Upper lobe of left lung (tissue), 6 donors: ENCODE results near the gene MYLIP. TPM values are rescaled to one million over a fixed set of nuclear protein-coding genes. Genes with fewer than 3 reads are reported as not detected.

ENCODE experiments used
- ATAC-seq, 2 donors: fragments of 200-7000 bp; cut with Tn5 transposase; one replicate each; pipeline ENCODE4 v1.9.1; 2022; ENCODE audit warnings: mild to moderate bottlenecking in 2 of 2, moderate library complexity in 2 of 2; ENCODE audit not compliant: low FRiP score in 2 of 2
- DNase-seq, 2 donors: peaks; one replicate each; pipeline ENCODE4 v3.0.0-alpha.2; 2019 to 2020
- H3K27ac ChIP-seq, 4 donors: fragments of 200-600 bp; sonication (generic); one replicate each; pipeline ENCODE4 v1.5.1; 2016 to 2019
- H3K27me3 ChIP-seq, 4 donors: fragments of 200-600 bp; sonication (generic); one replicate each; pipeline ENCODE4 v1.5.1; 2017 to 2019
- H3K36me3 ChIP-seq, 4 donors: fragments of 200-600 bp; sonication (generic); one replicate each; pipeline ENCODE4 v1.5.1; 2016 to 2019
- H3K4me1 ChIP-seq, 4 donors: fragments of 200-600 bp; sonication (generic); one replicate each; pipeline ENCODE4 v1.5.1; 2018 to 2019
- H3K4me3 ChIP-seq, 4 donors: fragments of 200-600 bp; sonication (generic); one replicate each; pipeline ENCODE4 v1.5.1; 2017 to 2019; ENCODE audit warnings: mild to moderate bottlenecking in 2 of 4, moderate library complexity in 1 of 4
- H3K9me3 ChIP-seq, 4 donors: fragments of 200-600 bp; sonication (generic); one replicate each; pipeline ENCODE4 v1.5.1; 2018 to 2019
- CTCF ChIP-seq, 6 experiments: fragments of 450-650 bp in 4 of 6; fragments of 200-600 bp in 2 of 6; sonication (generic) in 2 of 6; IDR thresholded peaks; one replicate each; pipeline ENCODE4 v1.5.1; 2016 to 2019; ENCODE audit warnings: antibody characterized with exemption in 6 of 6
- EP300 ChIP-seq, 4 donors: sonication (generic); formaldehyde crosslinking; IDR thresholded peaks; one replicate each; pipeline ENCODE4 v1.5.1; 2017; ENCODE audit warnings: antibody characterized with exemption in 4 of 4, control low read depth in 2 of 4
- POLR2A ChIP-seq, 4 donors: fragments of 450-650 bp; IDR thresholded peaks; one replicate each; pipeline ENCODE4 v1.5.1; 2016 to 2017; ENCODE audit warnings: antibody characterized with exemption in 4 of 4, mild to moderate bottlenecking in 2 of 4
- POLR2AphosphoS5 ChIP-seq, 2 donors: sonication (generic); formaldehyde crosslinking; IDR thresholded peaks; one replicate each; pipeline ENCODE4 v1.5.1; 2017; ENCODE audit warnings: antibody characterized with exemption in 2 of 2
- WGBS, 2 donors: methylation state at CpG; one replicate each; pipeline ENCODE4 v1.1.5; 2017 to 2018; 5-methylcytosine and 5-hydroxymethylcytosine counted together
- total RNA-seq, 6 donors: library from RNA; depleted of rRNA in 4 of 6; stranded (reverse); fragments of >200 nt in 4 of 6; gene quantifications; one replicate each; pipeline versions ENCODE4 v1.1.0 to v1.2.1, GENCODE V29; 2016 to 2021
- donor health status: DM: no; HTN: no; CAD: no; lungs with moderate emphysema.
- donor health status: DM: no; HTN: yes; CAD: no; lungs with severe emphysema.

The MYLIP gene
- total RNA-seq, 6 donors from 2014 or later: 29.9 to 95.3 (median 43.9) TPM

GRCh38 chr6:16124198-16125180 lies 4.4 kb upstream of the MYLIP start:
- Histone ChIP-seq H3K4me3 (no peak overlapping the region), H3K27me3 (no peaks in the 10 kb centered on the region), H3K4me1 (peaks cover 0 to 6% (median 0%) of the 10 kb centered on the region in 4 donors), H3K27ac (no peak overlapping the region), H3K9me3 (no peaks in the 10 kb centered on the region), H3K36me3 (no peaks in the 10 kb centered on the region)
- ATAC-seq (no peak), DNase-seq (no peak)
- TF ChIP-seq POLR2A (IDR thresholded peaks at IDR 0.05) (no peak), EP300 (IDR thresholded peaks at IDR 0.05) (no peak), POLR2AphosphoS5 (IDR thresholded peaks at IDR 0.05) (no peak), CTCF (IDR thresholded peaks at IDR 0.05) (no peak)
- WGBS, 2 donors: 62 to 64% methylated on average over 6 of the region's 6 CpGs

DNA sequence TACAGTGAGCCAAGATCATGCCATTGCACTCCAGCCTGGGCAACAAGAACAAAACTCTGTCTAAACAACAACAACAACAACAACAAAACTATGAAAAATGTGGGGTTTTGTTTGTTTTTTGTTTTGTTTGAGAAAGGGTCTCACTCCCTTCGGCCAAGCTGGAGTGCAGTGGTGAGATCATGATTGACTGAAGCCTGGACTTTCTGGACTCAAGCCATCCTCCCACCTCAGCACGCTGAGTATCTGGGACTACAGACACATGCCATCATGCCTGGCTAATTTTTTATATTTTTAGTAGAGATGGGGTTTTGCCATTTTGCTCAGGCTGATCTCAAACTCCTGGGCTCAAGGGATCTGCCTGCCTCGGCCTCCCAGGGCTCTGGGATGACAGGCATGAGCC lies 2.8 kb upstream of the MYLIP start:
- WGBS, 2 donors: 92 to 97% methylated on average over 3 of the region's 3 CpGs
- no peak for ATAC-seq

GRCh38 chr6:16126861-16127260 lies 2.0 kb upstream of the MYLIP start:
- Histone ChIP-seq H3K9me3 (no peaks in the 10 kb centered on the region), H3K27me3 (no peaks in the 10 kb centered on the region), H3K4me1 (peaks cover 4 to 15% (median 8%) of the 10 kb centered on the region in 4 donors), H3K36me3 (no peaks in the 10 kb centered on the region), H3K27ac (no peak overlapping the region), H3K4me3 (no peak overlapping the region)
- no peak for ATAC-seq
- DNase-seq: no peak
- no peak for TF ChIP-seq POLR2A (IDR thresholded peaks at IDR 0.05)
- TF ChIP-seq CTCF (IDR thresholded peaks at IDR 0.05): no peak
- TF ChIP-seq POLR2AphosphoS5 (IDR thresholded peaks at IDR 0.05): no peak
- TF ChIP-seq EP300 (IDR thresholded peaks at IDR 0.05): no peak
- 86 to 94% methylated on average over 5 of the region's 5 CpGs for WGBS, 2 donors

More for the DNA sequence above, 2.8 kb upstream of the MYLIP start:
- no peak for TF ChIP-seq CTCF (IDR thresholded peaks at IDR 0.05)
- TF ChIP-seq EP300 (IDR thresholded peaks at IDR 0.05): no peak
- TF ChIP-seq POLR2AphosphoS5 (IDR thresholded peaks at IDR 0.05): no peak
- no peak for TF ChIP-seq POLR2A (IDR thresholded peaks at IDR 0.05)
- Histone ChIP-seq H3K27ac (no peak overlapping the region), H3K27me3 (no peaks in the 10 kb centered on the region), H3K4me3 (no peak overlapping the region), H3K9me3 (no peaks in the 10 kb centered on the region), H3K4me1 (peaks cover 0 to 7% (median under 1%) of the 10 kb centered on the region in 4 donors), H3K36me3 (no peaks in the 10 kb centered on the region)
- DNase-seq: no peak

DNA sequence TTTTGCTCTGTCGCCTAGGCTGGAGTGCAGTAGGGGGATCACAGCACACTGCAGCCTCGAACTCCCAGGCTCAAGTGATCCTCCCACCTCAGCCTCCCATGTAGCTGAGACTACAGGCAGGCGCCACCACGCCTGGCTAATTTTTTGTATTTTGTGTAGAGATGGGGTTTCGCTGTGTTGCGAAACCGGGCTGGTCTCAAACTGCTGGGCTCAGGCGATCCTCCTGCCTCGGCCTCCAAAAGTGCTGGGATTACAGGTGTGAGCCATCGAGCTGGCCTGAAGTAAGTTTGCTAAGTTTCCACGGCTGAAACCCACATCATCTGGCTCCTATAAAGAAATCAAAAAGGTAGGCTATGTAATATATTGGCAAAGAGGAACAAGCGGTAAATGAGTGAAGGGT lies 1.4 kb upstream of the MYLIP start:
- DNase-seq (no peak), ATAC-seq (no peak)
- Histone ChIP-seq H3K4me3 (no peak overlapping the region), H3K27me3 (no peaks in the 10 kb centered on the region), H3K9me3 (no peaks in the 10 kb centered on the region), H3K4me1 (peaks cover 10 to 21% (median 14%) of the 10 kb centered on the region in 4 donors), H3K27ac (no peak overlapping the region), H3K36me3 (no peaks in the 10 kb centered on the region)
- TF ChIP-seq EP300 (IDR thresholded peaks at IDR 0.05): no peak
- no peak for TF ChIP-seq POLR2A (IDR thresholded peaks at IDR 0.05)
- no peak for TF ChIP-seq POLR2AphosphoS5 (IDR thresholded peaks at IDR 0.05)
- TF ChIP-seq CTCF (IDR thresholded peaks at IDR 0.05): no peak
- WGBS, 2 donors: 93 to 98% methylated on average over 12 of the region's 12 CpGs
